Measurements from ENCODE around the gene RRM2.

GRCh38 chr2:10094271-10094814 is 28.2 kb upstream of the RRM2 start:
- no peak for TF ChIP-seq CTCF (conservative IDR thresholded peaks at IDR 0.05)
- no peak for TF ChIP-seq ZFX (IDR thresholded peaks at IDR 0.05)

All from C4-2B (cell line).